K562 (cell line): Measurements from ENCODE around the gene C17orf113. TPM values are rescaled to one million over a fixed set of nuclear protein-coding genes. Genes with fewer than 3 reads are reported as not detected.

Source experiments
- polyA plus RNA-seq, 8 experiments: library from polyadenylated mRNA; depleted of rRNA in 4 of 8; stranded (reverse) in 5 of 8; unstranded in 3 of 8; fragments of >200 nt; fragmentation: Nextera tagmentation in 2 of 8; fragmentation: Illumina TruSeq in 1 of 8; extraction: Ambion mirVana in 2 of 8; extraction: Trizol in 1 of 8; gene quantifications; 2 replicates each; pipeline versions ENCODE4 v1.2.1 to v1.2.3, GENCODE V29; 2011 to 2014; ENCODE audit warnings: inconsistent platforms in 1 of 8, missing spikeins in 1 of 8
- total RNA-seq, 7 experiments: library from RNA; depleted of rRNA in 6 of 7; stranded (reverse); fragments of >200 nt in 6 of 7; fragmentation: Illumina TruSeq in 2 of 7; extraction: Trizol in 2 of 7; gene quantifications; 2 replicates each; pipeline versions ENCODE4 v1.2.1 to v1.2.3, GENCODE V29; 2011 to 2021; ENCODE audit warnings: low replicate concordance in 1 of 7
- TF ChIP-seq, protein P1 (sequence below), 2 experiments: fragments of 450-650 bp; IDR thresholded peaks; 2 replicates each; pipeline ENCODE4 v1.6.1; 2016; ENCODE audit warnings: mild to moderate bottlenecking in 2 of 2, borderline replicate concordance in 1 of 2, low read depth in 1 of 2, moderate library complexity in 1 of 2

C17orf113 gene
- total and polyA plus RNA-seq, 9 of the 15 experiments (the other 6 are each of a cell fraction or from before 2014, with no cell fraction given), result 0.10 to 1.2 (median 0.31) TPM

DNA sequence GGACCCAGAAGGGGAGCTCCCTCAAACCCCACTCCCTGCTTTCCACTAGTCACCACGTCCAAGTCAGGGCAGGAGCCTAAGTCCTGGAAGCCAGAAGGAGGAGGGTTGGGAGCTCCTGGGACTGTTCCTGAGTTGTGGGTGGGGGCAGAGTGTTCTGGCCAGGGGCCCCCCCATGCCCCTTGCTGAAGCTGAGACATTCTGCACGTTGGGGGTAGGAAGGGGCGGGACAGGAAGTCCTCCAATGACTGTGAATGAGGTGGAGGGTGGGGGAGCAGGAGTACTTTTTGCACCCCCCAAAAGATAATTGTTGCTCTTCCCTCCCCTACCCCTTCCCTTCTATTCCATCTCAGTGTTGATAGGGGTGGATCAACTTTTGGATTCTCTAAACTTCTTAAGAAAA lies 21.4 kb upstream of the C17orf113 start (continued):
- TF ChIP-seq, protein P1, sequence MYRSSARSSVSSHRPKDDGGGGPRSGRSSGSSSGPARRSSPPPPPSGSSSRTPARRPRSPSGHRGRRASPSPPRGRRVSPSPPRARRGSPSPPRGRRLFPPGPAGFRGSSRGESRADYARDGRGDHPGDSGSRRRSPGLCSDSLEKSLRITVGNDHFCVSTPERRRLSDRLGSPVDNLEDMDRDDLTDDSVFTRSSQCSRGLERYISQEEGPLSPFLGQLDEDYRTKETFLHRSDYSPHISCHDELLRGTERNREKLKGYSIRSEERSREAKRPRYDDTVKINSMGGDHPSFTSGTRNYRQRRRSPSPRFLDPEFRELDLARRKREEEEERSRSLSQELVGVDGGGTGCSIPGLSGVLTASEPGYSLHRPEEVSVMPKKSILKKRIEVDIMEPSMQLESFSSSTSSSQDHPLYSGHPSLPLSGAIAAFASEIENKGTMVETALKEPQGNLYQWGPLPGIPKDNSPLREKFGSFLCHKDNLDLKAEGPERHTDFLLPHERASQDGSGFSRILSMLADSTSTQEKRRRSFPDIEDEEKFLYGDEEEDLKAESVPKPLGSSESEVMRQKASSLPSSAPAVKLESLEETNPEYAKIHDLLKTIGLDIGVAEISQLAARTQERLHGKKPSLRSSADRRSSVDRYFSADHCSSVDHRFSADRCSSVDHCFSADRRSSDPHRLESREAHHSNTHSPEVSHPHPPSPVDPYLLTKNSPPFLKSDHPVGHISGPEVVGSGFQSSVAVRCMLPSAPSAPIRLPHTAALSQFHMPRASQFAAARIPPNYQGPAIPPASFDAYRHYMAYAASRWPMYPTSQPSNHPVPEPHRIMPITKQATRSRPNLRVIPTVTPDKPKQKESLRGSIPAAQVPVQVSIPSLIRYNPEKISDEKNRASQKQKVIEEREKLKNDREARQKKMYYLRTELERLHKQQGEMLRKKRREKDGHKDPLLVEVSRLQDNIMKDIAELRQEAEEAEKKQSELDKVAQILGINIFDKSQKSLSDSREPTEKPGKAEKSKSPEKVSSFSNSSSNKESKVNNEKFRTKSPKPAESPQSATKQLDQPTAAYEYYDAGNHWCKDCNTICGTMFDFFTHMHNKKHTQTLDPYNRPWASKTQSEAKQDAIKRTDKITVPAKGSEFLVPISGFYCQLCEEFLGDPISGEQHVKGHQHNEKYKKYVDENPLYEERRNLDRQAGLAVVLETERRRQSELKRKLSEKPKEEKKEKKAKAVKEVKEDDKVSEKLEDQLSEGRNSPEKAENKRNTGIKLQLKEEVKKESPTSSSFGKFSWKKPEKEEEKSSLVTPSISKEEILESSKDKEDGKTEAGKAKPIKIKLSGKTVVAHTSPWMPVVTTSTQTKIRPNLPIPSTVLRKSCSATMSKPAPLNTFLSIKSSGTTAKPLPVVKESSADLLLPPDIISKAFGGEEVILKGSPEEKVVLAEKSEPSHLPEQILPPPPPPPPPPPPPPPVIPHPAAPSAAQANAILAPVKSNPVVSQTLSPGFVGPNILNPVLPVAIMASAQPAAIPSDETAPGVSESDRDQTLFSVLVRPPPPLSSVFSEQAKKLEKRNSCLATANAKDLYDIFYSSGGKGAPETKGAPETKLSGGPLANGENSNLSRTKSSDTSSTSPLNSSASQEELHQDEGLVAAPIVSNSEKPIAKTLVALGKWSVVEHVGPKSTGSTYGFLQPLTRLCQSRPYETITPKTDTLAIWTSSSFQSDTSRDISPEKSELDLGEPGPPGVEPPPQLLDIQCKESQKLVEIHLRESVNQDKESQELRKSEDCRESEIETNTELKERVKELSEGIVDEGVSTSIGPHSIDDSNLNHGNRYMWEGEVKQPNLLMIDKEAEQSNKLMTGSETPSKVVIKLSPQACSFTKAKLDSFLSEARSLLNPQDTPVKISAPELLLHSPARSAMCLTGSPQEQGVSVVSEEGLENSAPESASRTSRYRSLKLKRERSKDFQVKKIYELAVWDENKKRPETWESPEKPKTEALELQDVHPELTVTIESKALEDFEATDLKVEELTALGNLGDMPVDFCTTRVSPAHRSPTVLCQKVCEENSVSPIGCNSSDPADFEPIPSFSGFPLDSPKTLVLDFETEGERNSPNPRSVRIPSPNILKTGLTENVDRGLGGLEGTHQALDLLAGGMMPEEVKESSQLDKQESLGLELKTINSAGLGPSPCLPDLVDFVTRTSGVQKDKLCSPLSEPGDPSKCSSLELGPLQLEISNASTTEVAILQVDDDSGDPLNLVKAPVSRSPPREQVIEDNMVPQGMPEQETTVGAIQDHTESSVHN (IDR thresholded peaks at IDR 0.05; ENCODE audit: borderline replicate concordance in 1 of 2, low read depth in 1 of 2), result no peak
